ENCODE results near the gene CFHR5.
"Not testable (repeated sequence)": the region's sequence is repeated elsewhere in the genome, so short reads cannot be mapped to it uniquely, and the experiment has no call there.

The CFHR5 gene

DNA sequence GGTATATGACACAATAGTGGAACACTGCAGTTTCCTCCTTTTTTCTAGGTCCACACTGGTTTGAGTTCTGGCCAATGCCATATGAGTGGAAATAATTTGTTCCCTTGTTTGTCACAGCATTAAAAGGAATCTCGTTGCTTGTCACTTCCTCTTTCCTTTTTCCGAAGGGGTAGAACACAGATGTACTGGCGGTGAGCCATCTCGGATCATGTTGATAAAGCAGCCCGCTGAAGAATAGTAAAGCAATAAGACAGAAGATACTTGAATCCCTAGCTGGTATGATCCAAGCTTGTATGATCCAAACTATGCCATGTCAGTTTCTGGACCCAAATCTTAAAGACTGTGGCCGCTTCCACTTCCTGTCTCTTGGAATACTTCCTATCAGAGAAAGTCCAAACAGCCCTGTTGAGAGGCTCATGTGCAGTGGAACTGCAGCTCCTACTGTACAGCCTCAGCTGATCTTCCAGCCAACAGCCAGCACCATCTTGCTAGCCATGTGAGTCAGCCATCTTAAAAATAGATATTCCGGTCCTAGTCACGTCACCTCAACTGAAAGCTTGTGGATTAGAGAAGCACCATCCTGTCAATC lies 40.3 kb downstream of the CFHR5 start:
- DNase-seq (ENCODE audit: low read depth in 2 of 2), result no peak

DNA sequence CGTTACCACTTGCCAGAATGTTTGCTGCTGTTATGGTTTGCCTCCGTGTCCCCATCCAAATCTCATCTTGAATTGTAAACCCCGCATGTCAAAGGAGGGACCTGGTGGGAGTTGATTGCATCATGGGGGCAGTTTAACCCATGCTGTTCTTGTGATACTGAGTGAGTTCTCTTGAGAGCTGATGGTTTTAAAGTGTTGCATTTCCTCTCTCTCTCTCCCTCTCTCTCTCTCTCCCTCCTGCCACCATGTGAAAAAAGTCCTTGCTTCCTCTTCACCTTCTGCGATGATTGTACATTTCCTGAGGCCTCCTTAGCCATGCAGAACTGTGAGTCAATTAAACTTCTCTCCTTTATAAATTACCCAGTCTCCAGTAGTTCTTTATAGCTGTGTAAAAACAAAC lies 44.4 kb downstream of the CFHR5 start:
- no peak for DNase-seq (ENCODE audit: low read depth in 2 of 2)

DNA sequence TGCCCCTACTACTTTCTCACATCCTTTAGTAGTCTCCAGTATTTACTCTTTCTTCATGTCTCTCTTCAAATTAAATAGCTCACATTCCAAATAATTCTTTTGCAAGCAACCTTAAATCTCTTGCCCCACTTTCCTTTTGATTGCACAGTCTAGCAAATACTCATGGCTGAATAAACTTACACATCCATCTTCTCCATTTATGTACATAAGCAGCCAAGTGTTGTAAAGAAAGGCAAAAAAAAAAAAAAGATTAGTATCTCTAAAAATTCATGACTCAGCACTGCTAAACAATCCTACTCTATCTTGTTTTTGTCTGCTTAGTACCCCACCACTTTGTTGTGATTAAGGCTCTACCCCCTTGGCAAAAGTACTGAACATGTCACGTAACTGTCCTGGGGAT lies 47.1 kb downstream of the CFHR5 start:
- DNase-seq (ENCODE audit: low read depth in 2 of 2), result no peak

DNA sequence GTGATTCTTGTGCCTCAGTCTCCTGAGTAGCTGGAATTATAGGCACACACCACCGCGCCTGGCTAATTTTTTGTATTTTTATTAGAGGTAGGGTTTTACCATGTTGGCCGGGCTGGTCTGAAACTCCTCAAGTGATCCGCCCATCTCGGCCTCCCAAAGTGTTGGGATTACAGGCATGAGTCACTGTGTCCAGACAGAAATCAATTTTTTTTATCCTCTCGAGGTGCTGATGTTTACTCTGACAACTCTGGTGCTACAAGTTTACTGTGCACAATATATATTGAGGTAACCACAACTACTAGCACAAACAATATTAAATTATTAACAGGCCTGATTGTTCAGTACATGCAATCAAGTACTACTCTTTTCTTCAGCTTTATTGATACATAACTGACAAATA lies 50.0 kb downstream of the CFHR5 start:
- DNase-seq (ENCODE audit: low read depth in 2 of 2), result no peak

DNA sequence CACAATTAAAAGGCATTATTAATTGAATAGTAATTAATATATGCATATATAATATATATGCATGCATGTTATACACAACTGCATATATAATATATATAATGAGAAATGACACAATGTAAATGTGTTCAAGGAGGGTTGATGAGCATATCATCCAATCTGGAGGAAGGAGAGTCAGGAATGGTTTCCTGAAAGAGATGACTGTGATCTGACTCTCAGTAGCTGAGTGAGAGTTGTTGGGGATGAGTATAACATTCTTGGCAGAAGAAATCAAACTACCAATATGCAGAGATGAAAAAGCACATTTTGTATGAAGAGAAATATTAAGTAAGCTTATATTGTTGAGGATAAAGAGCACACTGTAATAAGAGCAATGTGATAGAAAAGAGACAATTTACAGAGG lies 52.4 kb downstream of the CFHR5 start:
- DNase-seq (ENCODE audit: low read depth in 2 of 2), result no peak

DNA sequence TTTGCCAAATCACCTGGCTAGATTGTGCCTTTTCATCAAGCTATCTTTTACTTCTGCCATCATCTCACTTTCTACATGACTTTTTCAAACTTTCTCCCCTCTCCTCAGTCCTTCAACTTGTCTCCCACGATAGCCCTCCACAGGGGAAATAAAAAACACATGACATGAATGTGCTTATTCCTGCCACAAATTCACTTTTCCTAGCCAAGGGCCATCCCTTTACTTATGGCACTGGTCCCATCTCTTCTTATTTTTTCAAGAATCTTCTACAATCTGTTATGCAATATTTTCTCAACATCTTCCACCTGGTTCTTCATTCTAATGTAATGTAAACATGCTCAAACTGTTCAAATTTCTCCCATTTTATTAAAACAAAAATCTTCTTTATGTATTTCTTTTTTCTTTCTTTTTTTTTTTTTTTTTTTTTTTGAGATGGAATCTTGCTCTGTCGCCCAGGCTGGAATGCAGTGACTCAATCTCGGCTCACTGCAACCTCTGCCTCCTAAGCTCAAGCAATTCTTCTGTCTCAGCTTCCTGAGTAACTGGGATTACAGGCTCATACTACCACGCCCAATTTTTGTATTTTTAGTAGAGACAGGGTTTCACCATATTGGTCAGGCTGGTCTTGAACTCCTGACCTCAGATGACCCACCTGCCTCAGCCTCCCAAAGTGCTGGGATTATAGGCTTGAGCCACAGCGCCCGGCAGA lies 57.4 kb downstream of the CFHR5 start:
- not testable (repeated sequence) for DNase-seq (ENCODE audit: low read depth in 2 of 2)

DNA sequence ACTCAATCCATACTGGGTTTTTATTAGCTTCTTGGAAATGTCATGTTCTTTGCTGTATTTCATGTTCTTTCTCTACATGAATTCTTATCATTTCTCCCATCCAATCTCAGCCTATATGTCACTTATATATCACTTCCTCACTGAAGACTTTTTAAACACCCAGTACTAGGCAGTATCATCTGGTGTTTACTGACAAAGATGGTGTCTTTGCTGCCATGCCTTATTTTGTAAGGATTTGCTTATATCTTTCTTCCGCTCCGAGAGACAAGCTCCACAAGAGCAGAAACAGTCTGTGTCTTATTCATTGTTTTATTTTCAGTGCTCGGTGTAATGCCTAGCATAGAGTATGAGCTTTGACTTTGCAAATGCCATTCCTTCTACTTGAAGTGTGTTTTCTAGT lies 59.5 kb downstream of the CFHR5 start:
- no peak for DNase-seq (ENCODE audit: low read depth in 2 of 2)

DNA sequence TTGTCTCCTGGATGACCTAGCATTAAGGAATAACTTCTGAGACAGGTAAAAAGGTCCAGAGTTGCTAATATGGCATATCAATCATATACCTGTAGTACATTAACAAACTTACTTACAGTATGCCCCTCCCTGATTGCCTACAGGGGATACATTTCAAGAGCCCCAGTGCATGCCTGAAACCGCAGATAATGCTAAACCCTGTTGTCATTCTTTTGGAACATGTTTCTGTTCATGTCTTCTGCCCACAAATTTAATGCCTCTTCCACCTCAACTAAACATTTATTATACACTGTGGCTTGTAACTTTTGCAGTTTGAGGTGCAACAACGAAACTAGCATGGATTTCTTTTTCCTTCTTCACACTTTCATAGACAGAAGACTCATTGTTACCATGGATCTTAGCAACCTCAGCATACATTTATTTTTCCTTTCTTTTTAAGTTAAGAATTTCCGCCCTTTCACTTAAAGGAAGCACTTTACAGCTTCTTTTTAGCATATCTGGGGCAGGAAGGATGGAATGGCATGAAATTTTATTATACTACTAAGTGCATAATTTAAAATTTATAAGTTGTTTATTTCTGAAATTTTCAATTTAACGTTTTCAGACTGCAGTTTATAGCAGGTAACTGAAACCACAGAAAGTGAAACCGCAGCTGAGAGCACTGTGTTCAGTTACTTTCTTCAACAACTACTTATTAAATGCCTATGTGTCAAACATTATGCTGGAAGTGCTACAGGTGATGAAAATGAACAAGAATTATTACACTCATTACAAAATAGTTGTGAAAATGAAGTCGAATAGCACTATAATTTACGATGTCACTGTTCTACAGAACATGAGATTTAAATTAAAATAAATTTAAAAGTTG lies 64.4 kb downstream of the CFHR5 start:
- no peak for DNase-seq (ENCODE audit: low read depth in 2 of 2)

DNA sequence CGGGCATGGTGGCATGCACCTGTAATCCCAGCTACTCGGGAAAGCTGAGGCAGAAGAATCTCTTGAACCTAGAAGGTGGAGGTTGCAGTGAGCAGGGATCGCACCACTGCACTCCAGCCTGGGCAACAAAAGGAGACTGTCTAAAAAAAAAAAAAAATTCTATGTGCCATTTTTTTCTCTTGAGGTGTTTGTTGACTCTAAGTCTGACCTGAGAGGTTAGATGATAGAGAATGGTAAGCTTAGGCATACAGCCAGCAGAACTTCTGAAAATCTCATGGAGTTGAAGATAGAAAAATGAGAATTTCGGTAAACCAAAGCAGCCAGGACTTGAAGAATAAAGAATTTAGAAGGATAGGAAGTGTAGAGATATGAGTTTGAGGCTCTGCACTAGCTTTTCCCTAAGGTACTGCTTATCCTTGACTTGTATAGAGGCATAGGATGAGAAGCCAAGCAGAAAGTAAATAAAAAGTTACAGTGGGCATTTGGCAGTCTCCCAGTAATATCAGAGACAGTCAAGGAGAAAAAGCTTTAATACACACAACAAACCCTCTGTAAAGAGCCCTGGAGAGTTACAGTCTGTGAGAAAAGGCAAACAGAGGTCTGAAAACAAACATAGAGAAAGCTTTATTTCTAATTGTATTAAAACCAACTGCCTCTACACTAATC lies 65.5 kb downstream of the CFHR5 start:
- DNase-seq (ENCODE audit: low read depth in 2 of 2), result no peak

DNA sequence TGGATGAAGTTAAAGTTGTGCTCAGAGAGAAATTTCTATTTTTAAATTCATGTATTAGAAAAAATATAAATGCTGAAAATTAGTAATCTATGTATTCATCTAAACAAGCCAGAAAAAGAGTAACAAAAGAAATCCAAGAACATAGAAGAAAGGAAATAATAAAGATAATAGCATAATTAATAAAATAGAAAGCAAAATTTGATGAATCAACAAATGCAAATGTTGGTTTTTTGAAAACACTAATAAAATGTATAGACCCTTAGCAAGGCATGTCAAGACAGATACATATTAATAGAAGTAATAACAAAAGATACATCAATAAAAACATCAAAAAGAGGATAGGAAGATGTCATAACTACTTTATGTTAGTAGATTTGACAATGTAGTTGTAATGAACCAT lies 71.7 kb downstream of the CFHR5 start:
- DNase-seq (ENCODE audit: low read depth in 2 of 2), result no peak
